Activated T-helper 9 cell treated with anti-CD3 and anti-CD28 coated beads, Interleukin-2, amount 50 U/mL, for 16 hours (primary cell): ENCODE results near the gene ZNF440.
"Not testable (repeated sequence)": the region's sequence is repeated elsewhere in the genome, so short reads cannot be mapped to it uniquely, and the experiment has no call there.

Experiments
- DNase-seq: peaks from one replicate; pipeline ENCODE4 v3.0.0-alpha.2; 2020; ENCODE audit warnings: low read depth

ZNF440 gene

DNA sequence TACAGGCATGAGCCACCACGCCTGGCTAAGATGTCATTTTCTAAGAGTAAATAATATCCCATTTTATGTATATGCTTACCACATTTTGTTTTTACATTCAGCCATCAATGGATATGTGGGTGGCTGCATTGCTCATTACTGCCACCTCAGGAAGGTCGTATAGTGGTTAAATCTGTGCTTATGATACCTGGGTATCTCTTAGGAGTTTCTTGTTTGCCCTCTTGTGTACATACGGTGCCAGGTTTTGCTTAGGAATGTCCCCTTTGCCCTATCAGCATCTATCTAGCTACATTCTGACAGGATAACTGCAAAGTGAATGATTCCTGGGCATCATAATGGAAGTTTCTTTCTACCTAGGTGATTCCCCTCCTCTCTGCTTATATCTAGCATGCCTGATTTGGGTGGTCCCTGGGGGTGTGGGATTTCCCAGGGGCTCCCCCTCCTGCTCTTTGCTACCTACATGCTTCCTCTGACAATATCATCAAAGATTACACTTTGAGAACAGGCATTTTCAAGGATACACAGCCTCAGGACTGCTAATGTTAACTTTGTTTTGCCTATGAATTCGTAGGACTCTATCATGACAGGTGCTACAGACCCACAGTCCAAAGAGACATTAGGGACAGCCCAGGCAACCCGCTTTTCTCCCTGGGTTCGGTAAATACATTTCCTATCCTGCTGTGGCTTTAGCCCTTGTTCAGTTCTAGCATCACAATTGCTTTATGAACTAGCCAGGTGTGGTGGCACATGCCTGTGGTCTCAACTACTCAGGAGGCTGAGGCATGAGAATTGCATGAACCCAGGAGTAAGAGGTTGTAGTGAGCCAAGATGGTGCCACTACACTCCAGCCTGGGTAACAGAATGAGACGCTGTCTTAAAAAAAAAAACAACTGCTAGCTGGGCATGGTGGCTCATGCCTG lies 15.1 kb downstream of the ZNF440 start:
- not testable (repeated sequence) for DNase-seq

DNA sequence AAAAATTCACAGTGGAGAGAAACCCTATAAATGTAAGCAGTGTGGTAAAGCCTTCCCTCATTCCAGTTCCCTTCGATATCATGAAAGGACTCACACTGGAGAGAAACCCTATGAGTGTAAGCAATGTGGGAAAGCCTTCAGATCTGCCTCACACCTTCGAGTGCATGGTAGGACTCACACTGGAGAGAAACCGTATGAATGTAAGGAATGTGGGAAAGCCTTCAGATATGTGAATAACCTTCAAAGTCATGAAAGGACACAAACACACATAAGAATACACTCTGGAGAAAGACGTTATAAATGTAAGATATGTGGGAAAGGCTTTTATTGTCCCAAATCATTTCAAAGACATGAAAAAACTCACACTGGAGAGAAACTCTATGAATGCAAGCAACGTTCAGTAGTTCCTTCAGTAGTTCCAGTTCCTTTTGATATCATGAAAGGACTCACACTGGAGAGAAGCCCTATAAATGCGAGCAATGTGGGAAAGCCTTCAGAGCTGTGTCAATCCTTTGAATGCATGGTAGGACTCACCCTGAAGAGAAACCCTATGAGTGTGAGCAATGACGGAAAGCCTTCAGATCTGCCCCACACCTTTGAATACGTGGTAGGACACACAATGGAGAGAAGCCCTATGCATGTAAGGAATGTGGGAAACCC lies 18.3 kb downstream of the ZNF440 start:
- no peak for DNase-seq

DNA sequence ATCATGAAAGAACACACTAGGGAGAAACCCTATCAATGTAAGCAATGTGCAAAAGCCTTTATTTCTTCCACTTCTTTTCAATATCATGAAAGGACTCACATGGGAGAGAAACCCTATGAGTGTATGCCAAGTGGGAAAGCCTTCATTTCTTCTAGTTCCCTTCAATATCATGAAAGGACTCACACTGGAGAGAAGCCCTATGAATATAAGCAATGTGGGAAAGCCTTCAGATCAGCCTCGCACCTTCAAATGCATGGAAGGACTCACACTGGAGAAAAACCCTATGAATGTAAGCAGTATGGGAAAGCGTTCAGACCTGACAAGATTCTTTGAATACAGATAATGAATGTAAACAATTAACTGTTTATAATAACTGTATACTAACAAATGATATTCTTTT lies 19.5 kb downstream of the ZNF440 start:
- DNase-seq = no peak

- not testable (repeated sequence) for DNase-seq
These were observed 21.6 kb downstream of the ZNF440 start for GRCh38 chr19:11835626-11836066.

DNA sequence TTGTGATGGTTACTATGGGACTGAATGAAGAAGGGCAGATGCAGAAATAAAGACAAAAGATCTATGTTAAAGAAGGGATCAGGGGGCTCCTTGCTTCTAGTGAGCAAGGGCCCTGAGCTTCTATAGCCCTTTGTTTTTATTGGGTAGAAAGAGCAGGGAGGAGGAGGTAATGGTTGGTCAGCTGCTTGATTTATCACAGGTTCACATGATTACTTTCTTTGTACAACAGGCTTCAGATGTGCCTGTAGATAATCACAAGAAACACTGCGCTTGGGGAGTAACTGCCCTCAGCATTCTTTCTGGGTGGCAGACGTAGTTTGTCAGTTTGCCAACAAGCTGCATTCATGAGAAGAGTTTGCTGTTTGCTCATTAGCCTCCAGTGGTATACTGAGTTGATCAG lies 29.6 kb downstream of the ZNF440 start:
- DNase-seq = no peak

DNA sequence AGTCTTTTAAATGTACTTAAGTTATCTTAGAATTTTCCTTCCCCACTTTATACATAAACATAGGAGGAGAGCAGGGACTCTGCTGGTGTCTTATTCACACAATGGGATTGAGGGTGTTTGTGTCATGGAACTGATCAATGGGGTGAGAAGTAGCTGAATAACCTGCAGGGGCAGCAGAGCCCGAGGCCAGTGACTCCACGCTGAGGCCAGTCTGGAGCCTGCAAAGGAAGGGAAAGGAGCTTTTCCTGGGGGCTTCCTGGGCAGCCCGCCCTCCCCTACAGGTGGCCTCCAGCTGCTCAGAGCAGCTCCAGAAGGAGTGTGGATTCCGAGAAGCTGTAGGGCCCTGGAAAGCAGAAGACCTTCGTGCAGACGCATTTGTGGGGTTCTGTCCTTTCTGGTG lies 33.5 kb downstream of the ZNF440 start:
- DNase-seq = not testable (repeated sequence)

DNA sequence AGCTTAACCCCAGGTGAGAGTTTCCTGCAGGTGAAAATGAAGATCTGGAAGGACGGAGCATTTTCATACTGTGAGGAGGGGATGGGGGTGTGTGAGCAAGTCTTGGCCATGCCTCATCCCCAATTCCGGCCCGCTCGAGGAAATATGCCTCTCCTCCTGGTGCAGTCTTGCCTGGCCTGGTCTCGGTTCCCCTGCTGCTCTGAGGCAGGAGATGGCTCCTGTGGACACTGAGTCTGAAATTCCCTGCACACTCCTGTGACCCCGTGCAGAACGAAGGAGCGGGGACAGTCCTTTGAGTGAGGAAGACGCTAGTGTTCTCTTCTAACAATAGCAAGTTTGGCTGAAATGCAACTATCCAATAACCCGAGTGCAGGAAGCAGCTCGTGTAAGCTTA lies 34.1 kb downstream of the ZNF440 start:
- DNase-seq = no peak

GRCh38 chr19:11848594-11849469 lies 34.8 kb downstream of the ZNF440 start, which contains the start of gene ZNF439:
Gene ZNF439 (plus strand): TSS chr19:11848726. CDS start chr19:11848868, 142 bp downstream.
- DNase-seq = peak; percentile 66

- not testable (repeated sequence) for DNase-seq
These were observed 36.2 kb downstream of the ZNF440 start for GRCh38 chr19:11850289-11850688.

DNA sequence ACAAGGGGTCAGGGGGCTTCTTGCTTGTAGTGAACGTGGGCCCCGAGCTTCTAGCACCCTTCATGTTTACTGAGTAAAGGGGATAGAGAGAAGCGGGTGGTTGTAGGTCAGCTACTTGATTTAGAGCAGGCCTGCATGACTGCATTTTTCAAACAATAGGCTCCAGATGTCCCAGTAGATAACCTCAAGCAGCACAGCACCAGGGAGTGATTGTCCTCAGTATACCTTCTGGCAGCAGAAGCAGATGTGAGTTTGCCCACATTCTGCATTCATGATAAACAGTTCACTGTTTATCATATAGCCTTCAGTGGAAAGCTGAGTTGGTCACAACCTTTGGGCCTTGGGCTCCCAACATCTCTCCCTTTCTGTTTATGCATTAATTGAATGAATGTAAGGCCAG lies 39.3 kb downstream of the ZNF440 start:
- no peak for DNase-seq

- DNase-seq = no peak
These were observed 42.6 kb downstream of the ZNF440 start for GRCh38 chr19:11856596-11857250.

GRCh38 chr19:11860721-11861120 lies 46.6 kb downstream of the ZNF440 start:
- DNase-seq = no peak

DNA sequence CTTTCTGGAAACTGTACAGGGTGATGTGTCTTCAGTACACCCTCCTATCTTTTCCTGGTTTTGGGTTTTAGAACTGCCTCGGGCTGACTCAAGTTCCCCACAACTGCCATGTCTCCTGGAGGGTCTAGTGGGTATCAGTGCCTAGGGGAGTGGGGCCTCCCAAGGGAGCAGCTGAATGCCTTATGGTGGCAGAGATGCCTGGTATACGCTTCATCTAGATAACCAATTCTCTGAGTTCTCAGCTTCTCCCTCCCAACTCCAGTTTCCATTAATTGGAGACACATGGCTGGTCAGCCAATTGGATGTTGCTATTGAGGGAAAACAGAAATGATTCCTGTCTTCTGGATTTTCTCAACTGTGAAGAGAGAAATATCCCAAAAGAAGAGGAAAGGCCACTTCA lies 47.2 kb downstream of the ZNF440 start:
- DNase-seq = no peak

DNA sequence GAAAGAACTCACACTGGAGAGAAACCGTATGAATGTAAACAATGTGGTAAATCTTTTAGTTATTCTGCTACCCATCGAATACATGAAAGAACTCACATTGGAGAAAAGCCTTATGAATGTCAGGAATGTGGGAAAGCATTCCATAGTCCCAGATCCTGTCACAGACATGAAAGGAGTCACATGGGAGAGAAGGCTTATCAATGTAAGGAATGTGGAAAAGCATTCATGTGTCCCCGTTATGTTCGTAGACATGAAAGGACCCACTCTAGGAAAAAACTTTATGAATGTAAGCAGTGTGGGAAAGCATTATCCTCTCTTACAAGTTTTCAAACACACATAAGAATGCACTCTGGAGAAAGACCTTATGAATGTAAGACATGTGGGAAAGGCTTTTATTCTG lies 53.7 kb downstream of the ZNF440 start:
- DNase-seq = not testable (repeated sequence)

DNA sequence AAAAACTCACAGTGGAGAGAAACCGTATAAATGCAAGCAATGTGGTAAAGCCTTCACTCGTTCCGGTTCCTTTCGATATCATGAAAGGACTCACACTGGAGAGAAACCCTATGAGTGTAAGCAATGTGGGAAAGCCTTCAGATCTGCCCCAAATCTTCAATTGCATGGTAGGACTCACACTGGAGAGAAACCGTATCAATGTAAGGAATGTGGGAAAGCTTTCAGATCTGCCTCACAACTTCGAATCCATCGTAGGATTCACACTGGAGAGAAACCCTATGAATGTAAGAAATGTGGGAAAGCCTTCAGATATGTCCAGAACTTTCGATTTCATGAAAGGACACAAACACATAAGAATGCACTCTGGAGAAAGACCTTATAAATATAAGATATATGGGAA lies 54.1 kb downstream of the ZNF440 start:
- DNase-seq = no peak

DNA sequence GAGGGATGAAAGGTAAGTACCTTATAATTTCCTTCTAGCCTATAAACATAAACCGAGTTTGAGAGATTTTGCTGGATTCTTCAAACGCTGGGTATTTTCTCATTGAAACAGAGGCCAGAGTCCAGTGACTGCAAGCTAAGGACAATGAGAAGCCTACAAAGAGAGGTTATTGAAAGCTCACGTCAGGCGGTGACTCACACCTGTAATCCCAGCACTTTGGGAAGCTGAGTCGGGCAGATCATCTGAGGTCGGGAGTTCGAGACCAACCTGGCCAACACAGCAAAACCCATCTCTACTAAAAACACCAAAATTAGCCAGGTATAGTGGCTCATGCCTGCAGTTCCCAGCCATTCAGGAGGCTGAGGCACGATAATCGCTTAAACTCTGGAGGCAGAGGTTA lies 58.6 kb downstream of the ZNF440 start:
- no peak for DNase-seq

DNA sequence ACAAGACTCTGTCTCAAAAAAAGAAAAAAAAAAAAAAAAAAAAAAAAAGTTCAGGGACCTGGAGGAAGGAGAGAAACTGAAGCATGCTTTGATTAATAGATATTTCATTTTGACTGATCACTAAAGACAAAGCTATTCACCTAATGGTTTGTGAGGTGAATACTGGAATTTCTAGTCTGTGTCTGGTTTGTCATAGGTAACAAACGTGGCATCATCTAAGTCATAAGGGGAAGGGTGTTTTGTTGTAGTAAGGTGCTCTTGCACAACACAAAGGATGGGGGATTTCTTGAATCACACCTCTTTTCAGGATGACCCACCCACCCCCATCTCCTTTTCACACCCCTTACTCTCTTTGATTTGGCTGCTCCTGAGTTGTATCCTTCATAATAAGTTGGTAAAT lies 59.7 kb downstream of the ZNF440 start:
- no peak for DNase-seq

DNA sequence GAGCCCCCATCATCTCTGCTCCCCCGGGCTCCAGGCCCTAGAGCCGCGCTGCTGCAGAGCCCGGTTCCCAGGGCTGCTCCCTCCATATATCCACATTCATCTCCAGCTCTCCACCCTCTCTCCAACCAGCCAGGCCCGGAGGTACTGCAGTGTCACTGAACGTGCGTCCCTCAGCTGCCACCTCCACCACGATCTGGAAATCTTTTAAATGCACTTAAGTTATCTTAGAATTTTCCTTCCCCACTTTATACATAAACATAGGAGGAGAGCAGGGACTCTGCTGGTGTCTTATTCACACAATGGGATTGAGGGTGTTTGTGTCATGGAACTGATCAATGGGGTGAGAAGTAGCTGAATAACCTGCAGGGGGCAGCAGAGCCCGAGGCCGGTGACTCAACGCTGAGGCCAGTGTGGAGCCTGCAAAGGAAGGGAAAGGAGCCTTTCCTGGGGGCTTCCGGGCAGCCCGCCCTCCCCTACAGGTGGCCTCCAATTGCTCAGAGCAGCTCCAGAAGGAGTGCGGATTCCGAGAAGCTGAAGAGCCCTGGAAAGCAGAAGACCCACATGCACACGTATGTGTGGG lies 65.7 kb downstream of the ZNF440 start:
- DNase-seq = peak; percentile 14

GRCh38 chr19:11880598-11880997 lies 66.5 kb downstream of the ZNF440 start:
- no peak for DNase-seq

GRCh38 chr19:11881151-11881800 lies 67.2 kb downstream of the ZNF440 start:
- DNase-seq = peak; percentile 26

DNA sequence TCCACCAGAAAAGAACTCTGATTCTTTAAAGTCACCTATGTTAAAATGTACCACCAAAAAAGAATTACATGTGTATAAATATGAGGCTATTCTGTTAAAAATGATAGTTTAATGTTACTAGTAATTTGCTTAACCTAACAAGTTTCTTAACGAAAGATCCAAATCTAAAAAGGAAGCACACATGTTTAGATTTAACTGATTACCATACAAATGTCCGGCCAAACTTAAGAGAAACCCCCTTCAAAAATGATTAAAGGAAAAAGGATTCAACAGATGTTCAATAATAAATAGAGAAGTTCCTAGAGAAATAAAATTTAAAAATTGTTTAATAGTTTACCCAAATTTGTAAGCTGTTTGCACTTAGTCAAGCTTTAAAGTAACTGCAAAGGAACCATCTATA lies 68.5 kb downstream of the ZNF440 start:
- DNase-seq = no peak
